ENCODE data around the gene SUSD3. TPM values are rescaled to one million over a fixed set of nuclear protein-coding genes. Genes with fewer than 3 reads are reported as not detected.

Gene SUSD3
- total RNA-seq (2012; rRNA removed) (0.28 and 0.54 TPM in 2 replicates), polyA plus RNA-seq (2012; rRNA removed) (1.0 and 1.5 TPM in 2 replicates), Bru-seq, nascent RNA (percentile 10 among the genes with signal in this experiment), BruChase-seq, experiment 1, labeled RNA remaining after a 6-hour chase (percentile 9 among the genes with signal in this experiment), BruChase-seq, experiment 2, labeled RNA remaining after a 2-hour chase (percentile 12 among the genes with signal in this experiment)
- polyA plus RNA-seq (2012; cell fraction: cytosol; rRNA removed): 0.25 and 2.3 TPM in 2 replicates
- 1.2 TPM in 2 replicates for polyA plus RNA-seq (2012; cell fraction: nucleus; rRNA removed; ENCODE audit: low replicate concordance)
- long read RNA-seq: 0 reads

- peaks cover 2% of the 10 kb centered on the region; the same call in 1 of the 2 replicates for H3K4me1 ChIP-seq (ENCODE audit: control insufficient read depth, insufficient read depth, low read length)
- DNase-seq (no peak), ATAC-seq (ENCODE audit: low read depth) (peak; percentile 61)
- ChIA-PET CTCF (no interaction called here), POLR2A (ENCODE audit: unreplicated experiment) (no interaction called here)
- H3K9ac ChIP-seq (ENCODE audit: low read depth, low read length): no peak within 1 kb of the TSS
- intact Hi-C loops (cut with micrococcal nuclease): no loop called here
- no peak within 1 kb of the TSS for H3K56ac ChIP-seq (ENCODE audit: extremely low read depth, insufficient read depth, low read length)
- no peak within 1 kb of the TSS for H4K8ac ChIP-seq (ENCODE audit: low read depth in 2 of 2, low read length in 2 of 2)
- no peak within 1 kb of the TSS for H3K27ac ChIP-seq (ENCODE audit: insufficient read depth, low read length)
- peak within 1 kb of the TSS; percentile 55; the same call in 1 of the 2 replicates for H3K4me2 ChIP-seq (ENCODE audit: low read depth, low read length)
- no peaks in the 10 kb centered on the region for H3K36me3 ChIP-seq (ENCODE audit: control insufficient read depth, insufficient read depth, low read length)
- peak within 1 kb of the TSS; percentile 65 for H2AFZ ChIP-seq (replicated peaks; ENCODE audit: low read length, poor library complexity)
- no peak within 1 kb of the TSS for H2BK20ac ChIP-seq (ENCODE audit: low read depth, low read length)
- no peaks in the 10 kb centered on the region; the same call in 1 of the 2 replicates for H3K9me1 ChIP-seq (ENCODE audit: insufficient read depth, low read length)
- in situ Hi-C loops (cut with MboI; ENCODE audit: low sequenced_read_pairs): no loop called here
- H2AK9ac ChIP-seq (replicated peaks; ENCODE audit: low read depth, low read length, poor library complexity): peak within 1 kb of the TSS; percentile 78
- no peak within 1 kb of the TSS for H2BK15ac ChIP-seq (ENCODE audit: low read depth, low read length)
- TF ChIP-seq CHD1 (IDR thresholded peaks at IDR 0.05; ENCODE audit: low read depth, low read length) (no peak), SMC3 (IDR thresholded peaks at IDR 0.05; ENCODE audit: low read depth, low read length) (no peak), MAZ (IDR thresholded peaks at IDR 0.05; ENCODE audit: borderline replicate concordance, low read depth, low read length) (no peak), RCOR1 (IDR thresholded peaks at IDR 0.05; ENCODE audit: insufficient replicate concordance, low read length) (no peak), MAFK (IDR thresholded peaks at IDR 0.05; ENCODE audit: low read depth, low read length) (no peak), RFX5 (IDR thresholded peaks at IDR 0.05; ENCODE audit: low read depth, low read length) (no peak)
- H4K91ac ChIP-seq (ENCODE audit: insufficient read depth, low read depth, low read length): no peak within 1 kb of the TSS
- dilution Hi-C loops (cut with HindIII; ENCODE audit: low sequenced_read_pairs, unreplicated experiment): no loop called here
- H3K4ac ChIP-seq (ENCODE audit: low read depth, low read length): no peak within 1 kb of the TSS
- no peak within 1 kb of the TSS for H2BK5ac ChIP-seq (ENCODE audit: low read depth, low read length, poor library complexity, severe bottlenecking)
- peak within 1 kb of the TSS; percentile 25 for H3K4me3 ChIP-seq (ENCODE audit: insufficient read depth, low read depth, low read length)
- 2% methylated on average over 26 of the region's 55 CpGs; no CpG with 5 or more reads in 1 of the 2 experiments for WGBS, 2 experiments (ENCODE audit: extremely low coverage in 2 of 2, insufficient read length in 1 of 2)
- H3K9me3 ChIP-seq (ENCODE audit: control insufficient read depth, insufficient read depth, low read length): no peaks in the 10 kb centered on the region
- H3K18ac ChIP-seq (ENCODE audit: low read depth, low read length): no peak within 1 kb of the TSS
- peaks cover 17% of the 10 kb centered on the region; the same call in 1 of the 2 replicates for H3K27me3 ChIP-seq (ENCODE audit: control insufficient read depth, insufficient read depth, low read length)
- no peaks in the 10 kb centered on the region for H3K79me1 ChIP-seq (ENCODE audit: low read depth in 1 of 2, low read length in 2 of 2)
- H2AK5ac ChIP-seq (ENCODE audit: low read depth, low read length): no peak within 1 kb of the TSS
- no peak within 1 kb of the TSS for H2BK120ac ChIP-seq (ENCODE audit: low read depth, low read length)
- no peak within 1 kb of the TSS for H3K23ac ChIP-seq (ENCODE audit: low read depth, low read length)
- no TSS peak for BruUV-seq (replicated peaks)
- H4K20me1 ChIP-seq (ENCODE audit: insufficient read depth, low read length): no peaks in the 10 kb centered on the region
- no peak within 1 kb of the TSS for H3K14ac ChIP-seq (replicated peaks; ENCODE audit: low read depth, low read length)
- no peak within 1 kb of the TSS for H4K5ac ChIP-seq (ENCODE audit: low read depth, low read length)
Observed at GRCh38 chr9:93058355-93059010, at the start of gene SUSD3. Gene SUSD3 (plus strand): TSS chr9:93058701. CDS start chr9:93058743, 42 bp downstream.
